Measurements from ENCODE around the gene PROSER1. TPM values are rescaled to one million over a fixed set of nuclear protein-coding genes. Genes with fewer than 3 reads are reported as not detected.

PROSER1 gene
- total RNA-seq, 4 donors from 2014 or later, result 6.9 to 11.5 (median 9.1) TPM

- Histone ChIP-seq H3K27ac (no peak overlapping the region), H3K9me3 (no peaks in the 10 kb centered on the region), H3K4me3 (no peak overlapping the region), H3K4me1 (no peaks in the 10 kb centered on the region), H3K27me3 (no peaks in the 10 kb centered on the region), H3K36me3 (no peaks in the 10 kb centered on the region)
- no peak for TF ChIP-seq POLR2A (IDR thresholded peaks at IDR 0.05)
- intact Hi-C loops (cut with DNase I; ENCODE audit: low total_unique reads) (no loop called here), in situ Hi-C loops (cut with MboI; ENCODE audit: low sequenced_read_pairs in 4 of 4) (no loop called here)
- DNase-seq, result no peak
- ATAC-seq, result no peak
Measured at GRCh38 chr13:39058040-39058439, 20.2 kb upstream of the PROSER1 start.

GRCh38 chr13:39056018-39056417 is 18.1 kb upstream of the PROSER1 start:
- Histone ChIP-seq H3K4me1 (no peaks in the 10 kb centered on the region), H3K27me3 (no peaks in the 10 kb centered on the region), H3K36me3 (no peaks in the 10 kb centered on the region), H3K4me3 (no peak overlapping the region), H3K9me3 (no peaks in the 10 kb centered on the region), H3K27ac (no peak overlapping the region)
- ATAC-seq (no peak), DNase-seq (no peak)
- in situ Hi-C loops (cut with MboI; ENCODE audit: low sequenced_read_pairs in 4 of 4), result no loop called here
- intact Hi-C loops (cut with DNase I; ENCODE audit: low total_unique reads), result no loop called here
- TF ChIP-seq POLR2A (IDR thresholded peaks at IDR 0.05), result no peak
- TF ChIP-seq, protein P1, sequence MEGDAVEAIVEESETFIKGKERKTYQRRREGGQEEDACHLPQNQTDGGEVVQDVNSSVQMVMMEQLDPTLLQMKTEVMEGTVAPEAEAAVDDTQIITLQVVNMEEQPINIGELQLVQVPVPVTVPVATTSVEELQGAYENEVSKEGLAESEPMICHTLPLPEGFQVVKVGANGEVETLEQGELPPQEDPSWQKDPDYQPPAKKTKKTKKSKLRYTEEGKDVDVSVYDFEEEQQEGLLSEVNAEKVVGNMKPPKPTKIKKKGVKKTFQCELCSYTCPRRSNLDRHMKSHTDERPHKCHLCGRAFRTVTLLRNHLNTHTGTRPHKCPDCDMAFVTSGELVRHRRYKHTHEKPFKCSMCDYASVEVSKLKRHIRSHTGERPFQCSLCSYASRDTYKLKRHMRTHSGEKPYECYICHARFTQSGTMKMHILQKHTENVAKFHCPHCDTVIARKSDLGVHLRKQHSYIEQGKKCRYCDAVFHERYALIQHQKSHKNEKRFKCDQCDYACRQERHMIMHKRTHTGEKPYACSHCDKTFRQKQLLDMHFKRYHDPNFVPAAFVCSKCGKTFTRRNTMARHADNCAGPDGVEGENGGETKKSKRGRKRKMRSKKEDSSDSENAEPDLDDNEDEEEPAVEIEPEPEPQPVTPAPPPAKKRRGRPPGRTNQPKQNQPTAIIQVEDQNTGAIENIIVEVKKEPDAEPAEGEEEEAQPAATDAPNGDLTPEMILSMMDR (IDR thresholded peaks at IDR 0.05 in 4 of 5, conservative IDR thresholded peaks at IDR 0.05 in 1 of 5), result no peak

GRCh38 chr13:39054112-39054511 is 16.2 kb upstream of the PROSER1 start:
- H3K4me3 ChIP-seq, result no peak overlapping the region
- no peaks in the 10 kb centered on the region for H3K9me3 ChIP-seq
- H3K36me3 ChIP-seq, result no peaks in the 10 kb centered on the region
- DNase-seq, result no peak
- H3K27ac ChIP-seq, result no peak overlapping the region
- in situ Hi-C loops (cut with MboI; ENCODE audit: low sequenced_read_pairs in 4 of 4) (no loop called here), intact Hi-C loops (cut with DNase I; ENCODE audit: low total_unique reads) (loop anchor here (5.0 kb wide), 1 partner anchor 563 kb away; no protein-coding TSS in a partner anchor)
- ATAC-seq, result no peak
- TF ChIP-seq, protein P1 (IDR thresholded peaks at IDR 0.05 in 4 of 5, conservative IDR thresholded peaks at IDR 0.05 in 1 of 5), result no peak
- TF ChIP-seq POLR2A (IDR thresholded peaks at IDR 0.05), result no peak
- H3K27me3 ChIP-seq, result no peaks in the 10 kb centered on the region
- no peaks in the 10 kb centered on the region for H3K4me1 ChIP-seq

- Histone ChIP-seq H3K27me3 (no peaks in the 10 kb centered on the region), H3K27ac (no peak overlapping the region), H3K9me3 (no peaks in the 10 kb centered on the region), H3K4me1 (no peaks in the 10 kb centered on the region), H3K36me3 (no peaks in the 10 kb centered on the region), H3K4me3 (no peak overlapping the region)
- ATAC-seq, result no peak
- intact Hi-C loops (cut with DNase I; ENCODE audit: low total_unique reads) (loop anchor here (5.0 kb wide), 1 partner anchor 564 kb away; no protein-coding TSS in a partner anchor), in situ Hi-C loops (cut with MboI; ENCODE audit: low sequenced_read_pairs in 4 of 4) (no loop called here)
- TF ChIP-seq, protein P1 (IDR thresholded peaks at IDR 0.05 in 4 of 5, conservative IDR thresholded peaks at IDR 0.05 in 1 of 5), result no peak
- TF ChIP-seq POLR2A (IDR thresholded peaks at IDR 0.05), result no peak
- no peak for DNase-seq
Measured at GRCh38 chr13:39052944-39053343, 15.1 kb upstream of the PROSER1 start.

- in situ Hi-C loops (cut with MboI; ENCODE audit: low sequenced_read_pairs in 4 of 4) (no loop called here), intact Hi-C loops (cut with DNase I; ENCODE audit: low total_unique reads) (loop anchor here (5.0 kb wide), 1 partner anchor 566 kb away; no protein-coding TSS in a partner anchor)
- Histone ChIP-seq H3K4me1 (no peaks in the 10 kb centered on the region), H3K4me3 (no peak overlapping the region), H3K36me3 (no peaks in the 10 kb centered on the region), H3K9me3 (no peaks in the 10 kb centered on the region), H3K27ac (no peak overlapping the region), H3K27me3 (no peaks in the 10 kb centered on the region)
- ATAC-seq, result no peak
- TF ChIP-seq POLR2A (IDR thresholded peaks at IDR 0.05), result no peak
- TF ChIP-seq, protein P1 (IDR thresholded peaks at IDR 0.05 in 4 of 5, conservative IDR thresholded peaks at IDR 0.05 in 1 of 5), result peak in 2 of 5 experiments; percentile 6 to 29
- no peak for DNase-seq
Measured at GRCh38 chr13:39051157-39051556, 13.3 kb upstream of the PROSER1 start.
